ENCODE results near the gene ADAMTSL5.

ADAMTSL5 gene

DNA sequence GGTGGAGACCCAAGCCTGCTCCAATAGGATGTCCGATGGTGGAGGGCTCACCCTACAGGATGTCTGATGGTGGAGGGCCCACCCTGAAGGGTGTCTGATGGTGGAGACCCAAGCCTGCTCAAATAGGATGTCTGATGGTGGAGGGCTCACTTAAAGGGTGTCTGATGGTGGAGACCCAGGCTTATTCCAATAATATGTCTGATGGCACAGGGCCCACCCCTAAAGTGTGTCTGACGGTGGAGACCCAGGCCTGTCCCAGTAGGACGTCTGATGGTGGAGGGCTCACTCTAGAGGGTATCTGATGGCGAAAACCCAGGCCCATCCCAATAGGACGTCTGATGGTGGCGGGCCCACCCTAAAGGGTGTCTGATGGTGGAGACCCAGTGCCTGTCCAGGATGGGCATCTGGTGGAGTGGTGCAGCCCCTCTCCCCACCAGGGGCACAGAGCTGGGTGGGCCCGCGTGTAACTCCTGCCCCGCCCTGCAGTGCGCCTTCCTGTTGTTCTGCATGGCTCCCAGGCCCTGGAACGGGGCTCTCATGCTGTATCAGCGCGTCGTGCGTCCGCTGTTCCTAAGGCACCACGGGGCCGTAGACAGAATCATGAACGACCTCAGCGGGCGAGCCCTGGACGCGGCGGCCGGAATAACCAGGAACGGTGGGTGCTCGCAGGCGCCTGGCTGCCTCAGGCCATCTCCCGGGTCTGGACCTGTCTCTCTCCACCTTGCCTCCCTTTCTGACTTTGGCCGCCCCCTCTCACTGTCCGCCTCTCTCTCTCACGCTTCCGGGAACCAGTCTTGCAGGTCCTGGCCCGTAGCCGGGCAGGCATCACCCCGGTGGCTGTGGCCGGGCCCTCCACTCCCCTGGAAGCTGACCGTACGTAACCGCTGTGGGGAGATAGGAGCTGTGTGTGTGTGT is 16.8 kb downstream of the ADAMTSL5 start:
- DNase-seq, result no peak

DNA sequence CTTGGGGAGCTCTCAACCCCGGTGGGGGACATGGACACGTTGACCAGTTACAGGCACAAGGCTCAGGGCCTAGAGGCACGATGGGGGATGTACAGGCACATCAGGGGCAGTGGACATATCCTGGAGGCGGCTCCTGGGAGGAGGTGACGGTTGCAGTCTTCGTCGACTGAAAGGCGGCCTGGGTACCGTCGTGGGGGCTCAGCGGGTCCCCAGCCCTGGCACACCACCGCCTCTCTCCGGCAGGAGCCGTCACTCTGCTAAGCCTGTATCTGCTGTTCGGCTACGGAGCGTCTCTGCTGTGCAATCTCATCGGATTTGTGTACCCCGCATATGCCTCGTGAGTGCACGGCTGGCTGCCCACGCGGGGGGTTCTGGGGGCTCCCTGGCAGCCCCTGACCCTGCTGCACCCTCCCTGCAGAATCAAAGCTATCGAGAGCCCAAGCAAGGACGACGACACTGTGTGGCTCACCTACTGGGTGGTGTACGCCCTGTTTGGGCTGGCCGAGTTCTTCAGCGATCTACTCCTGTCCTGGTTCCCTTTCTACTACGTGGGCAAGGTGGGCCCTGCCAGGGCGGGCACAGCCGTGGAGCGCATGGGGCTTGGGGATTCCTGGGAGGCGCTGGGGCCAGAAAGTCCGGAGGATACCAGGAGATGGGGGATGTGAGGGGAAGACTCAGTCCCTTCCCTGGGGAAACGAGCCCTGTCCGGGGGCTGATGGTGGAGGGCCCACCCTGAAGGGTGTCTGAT is 17.6 kb downstream of the ADAMTSL5 start:
- DNase-seq, result no peak

DNA sequence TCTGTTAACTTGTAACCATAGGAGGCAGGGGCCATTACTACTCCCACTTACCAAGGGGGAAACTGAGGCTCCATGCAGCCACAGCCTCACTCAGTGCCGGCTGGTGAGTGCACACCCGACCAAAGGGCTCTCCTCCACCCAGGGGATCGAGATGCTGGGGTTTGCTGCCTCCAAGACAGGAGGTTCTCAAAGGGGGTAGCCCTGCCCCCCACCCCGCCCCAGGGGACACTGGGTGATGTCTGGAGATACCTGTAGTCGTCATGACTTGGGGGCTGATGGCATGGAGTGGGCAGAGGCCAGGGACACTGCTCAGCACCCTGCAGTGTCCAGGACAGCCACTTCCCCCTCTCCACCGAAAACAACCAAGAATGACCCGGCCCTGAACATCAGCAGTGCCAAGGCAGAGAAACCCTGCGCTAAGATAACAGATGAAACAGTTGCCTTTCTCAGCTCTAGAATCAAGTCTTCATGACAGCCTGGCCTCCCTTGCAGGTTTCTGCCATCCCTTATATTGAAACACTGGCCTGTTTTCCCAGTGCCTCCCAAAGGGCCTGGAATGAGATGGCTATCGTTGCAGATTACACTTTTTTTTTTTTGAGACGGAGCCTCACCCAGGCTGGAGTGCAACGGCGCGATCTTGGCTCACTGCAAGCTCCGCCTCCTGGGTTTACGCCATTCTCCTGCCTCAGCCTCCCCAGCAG is 18.6 kb downstream of the ADAMTSL5 start:
- DNase-seq, result no peak

DNA sequence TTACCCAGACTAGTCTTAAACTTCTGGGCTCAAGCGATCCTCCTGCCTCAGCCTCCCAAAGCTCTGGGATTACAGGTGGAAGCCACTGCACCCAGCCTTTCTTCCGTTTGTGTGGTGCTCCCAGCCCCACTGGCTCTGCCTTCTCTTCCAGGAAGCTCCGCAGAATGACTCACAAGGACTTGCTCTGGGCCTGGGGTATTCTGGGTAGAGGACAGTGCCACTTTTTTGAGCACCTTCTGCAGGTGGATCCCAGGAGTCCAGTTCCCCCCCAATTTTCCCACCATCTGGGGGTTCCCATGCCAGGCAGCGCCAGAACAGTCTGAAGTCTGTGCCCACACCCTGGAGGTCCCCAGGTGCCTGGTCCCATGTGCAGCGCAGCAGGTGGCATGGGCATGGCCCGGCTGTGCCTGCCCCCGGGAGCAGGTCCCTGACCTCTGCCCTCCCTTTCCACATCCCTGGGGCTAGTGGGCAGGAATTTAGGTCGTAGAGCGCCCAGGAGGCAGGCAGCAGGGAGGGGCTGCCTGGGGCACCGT is 20.3 kb downstream of the ADAMTSL5 start:
- DNase-seq, result no peak

DNA sequence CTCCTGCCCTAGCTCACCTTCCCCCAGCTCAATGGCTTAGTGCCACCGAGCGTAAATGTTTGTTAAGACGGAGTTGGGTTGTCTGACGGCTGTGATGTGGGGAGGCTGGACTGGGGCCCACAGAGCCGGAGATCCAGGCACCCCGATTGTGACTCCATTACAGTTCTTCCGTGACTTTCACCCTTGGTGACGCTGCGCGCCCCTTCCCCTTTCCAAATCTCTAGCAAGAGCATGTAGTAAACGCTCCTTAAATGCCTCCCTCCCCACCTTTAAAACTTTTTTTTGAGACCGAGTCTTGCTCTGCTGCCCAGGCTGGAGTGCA is 21.0 kb downstream of the ADAMTSL5 start:
- DNase-seq, result no peak

DNA sequence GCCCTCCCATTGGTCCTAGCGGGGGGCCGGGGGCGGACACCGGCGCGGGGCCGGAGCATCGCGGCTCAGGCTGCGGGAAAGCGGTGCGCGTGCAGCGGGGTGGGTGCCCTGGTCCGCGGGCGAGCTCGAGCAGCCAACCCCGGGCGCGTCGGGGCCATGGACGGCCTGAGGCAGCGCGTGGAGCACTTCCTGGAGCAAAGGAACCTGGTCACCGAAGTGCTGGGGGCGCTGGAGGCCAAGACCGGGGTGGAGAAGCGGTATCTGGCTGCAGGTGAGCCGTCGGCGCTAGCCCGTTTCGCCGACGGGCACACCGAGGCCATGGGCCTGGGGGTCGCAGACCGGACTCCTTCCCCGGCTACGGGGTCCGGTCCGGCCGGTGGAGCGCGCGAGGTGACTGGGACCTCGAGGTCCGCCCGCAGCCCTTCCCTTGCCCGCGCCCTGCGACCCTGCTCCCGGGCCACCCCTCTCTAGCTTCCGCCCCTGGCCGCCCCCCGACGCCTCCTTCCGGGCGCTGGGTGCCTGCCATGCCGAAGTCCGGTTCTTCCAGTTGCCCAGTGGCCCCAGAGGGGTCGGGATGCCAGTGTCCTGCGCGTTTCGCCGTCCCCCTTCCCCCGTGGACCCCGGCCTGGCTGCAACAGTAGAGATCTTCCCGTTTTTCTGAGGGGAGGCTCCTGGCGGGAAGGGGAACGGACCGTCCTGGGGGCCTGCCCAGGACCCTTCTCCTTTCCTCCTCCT is 21.5 kb downstream of the ADAMTSL5 start, which contains the start of gene REEP6:
TSS of gene REEP6 (plus strand) at position 68 of the 735 bp plus-strand sequence. CDS start at position 157, 89 bp downstream.
- DNase-seq, result no peak

DNA sequence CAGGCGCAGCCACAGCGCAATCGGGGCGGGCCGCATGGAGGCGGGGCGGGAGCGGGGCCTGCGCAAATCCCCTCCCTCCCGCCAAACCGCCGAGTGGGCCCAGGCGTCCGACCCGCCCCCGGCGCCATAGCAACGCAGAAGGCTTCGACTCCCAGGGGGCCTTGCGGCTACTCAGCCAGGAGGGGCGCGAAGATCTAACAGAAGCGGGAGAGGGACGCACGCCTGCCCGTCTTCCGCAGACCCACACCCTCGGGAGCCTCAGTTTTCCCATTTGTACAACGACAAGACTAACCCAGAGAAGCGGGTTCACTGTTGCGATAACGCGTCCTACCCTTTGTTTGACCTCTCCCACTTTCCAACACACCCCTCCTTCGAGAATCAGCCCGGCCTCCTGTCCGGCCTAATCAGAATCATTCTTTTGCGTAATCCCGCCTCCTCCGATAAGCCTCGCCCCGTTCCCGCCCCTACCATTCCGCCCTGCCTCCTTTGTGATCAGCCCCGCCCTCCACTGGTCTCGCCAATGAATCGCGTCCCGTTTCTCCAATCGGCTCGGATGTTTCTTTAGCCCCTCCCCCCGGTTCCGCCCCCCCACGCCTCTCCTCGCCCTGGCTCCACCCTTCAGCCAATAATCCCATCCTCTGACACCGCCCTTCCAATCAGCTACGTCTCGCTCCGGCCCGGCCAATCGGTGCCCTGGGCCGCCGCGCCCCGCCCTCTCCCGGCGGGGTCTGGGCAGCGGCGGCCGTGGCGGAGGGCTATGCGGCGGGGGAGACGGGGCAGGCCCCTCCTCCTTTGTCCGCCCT is 22.3 kb downstream of the ADAMTSL5 start, which contains the start of gene PCSK4:
TSS of gene PCSK4 (minus strand) at position 40 of the 803 bp plus-strand sequence. CDS start at position 36, 4 bp downstream.
- peak; percentile 99 for DNase-seq

DNA sequence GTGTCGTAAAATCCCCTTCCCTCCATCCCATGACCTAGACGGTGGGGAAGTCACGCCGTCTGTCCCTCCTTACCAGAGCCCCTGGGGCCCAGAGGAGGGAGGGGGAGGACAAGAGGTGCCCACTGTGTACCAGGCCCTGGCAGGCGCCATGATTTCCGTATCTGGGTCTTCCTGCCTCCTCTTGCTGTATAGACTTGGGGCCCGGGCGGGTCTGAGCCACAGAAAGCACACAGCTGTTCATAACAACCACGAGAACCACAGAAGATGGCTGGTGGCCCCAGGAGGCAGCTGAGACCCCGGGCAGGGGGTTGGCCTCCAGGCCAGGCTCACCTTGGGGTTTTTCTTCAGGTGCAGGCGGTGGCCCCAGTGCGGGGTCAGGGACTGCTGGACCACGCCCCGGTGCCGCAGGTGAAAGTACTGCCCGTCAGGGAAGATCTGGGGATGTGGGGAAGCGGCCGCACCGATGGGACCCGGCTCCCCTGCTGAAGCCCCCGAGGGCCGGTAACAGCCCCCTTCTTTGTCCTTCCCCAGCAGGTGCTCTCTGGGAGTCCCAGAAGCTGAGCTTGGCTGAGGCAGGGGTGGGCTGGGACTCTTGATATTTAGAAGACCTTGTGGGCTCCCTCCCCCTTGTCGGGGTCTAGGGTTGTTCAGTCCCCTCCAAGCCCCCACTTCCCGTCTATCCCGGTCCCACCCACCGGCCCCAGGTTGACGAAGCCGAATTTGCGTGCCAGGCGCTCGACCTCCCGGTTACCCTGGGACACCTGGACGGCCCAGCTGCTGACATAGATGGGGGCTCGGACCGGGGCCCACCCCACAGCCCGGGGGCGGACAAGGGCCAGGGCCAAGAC is 23.1 kb downstream of the ADAMTSL5 start:
- no peak for DNase-seq

DNA sequence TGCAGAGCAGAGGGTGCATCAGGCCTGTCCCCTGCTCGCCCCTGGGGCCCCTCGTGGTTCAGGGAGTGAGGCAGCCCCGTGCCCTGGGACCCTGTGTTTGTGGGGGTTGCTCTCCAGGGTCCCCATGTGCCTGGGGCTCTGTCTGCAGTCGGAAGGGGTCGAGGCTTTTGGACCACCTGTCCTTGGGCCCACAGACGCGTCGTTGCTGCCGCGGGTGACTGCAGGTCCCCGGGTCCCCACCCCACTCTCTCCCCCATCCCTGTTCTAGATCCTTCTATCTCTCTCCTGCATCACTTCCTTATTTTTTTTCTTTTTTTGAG is 24.6 kb downstream of the ADAMTSL5 start:
- no peak for DNase-seq

DNA sequence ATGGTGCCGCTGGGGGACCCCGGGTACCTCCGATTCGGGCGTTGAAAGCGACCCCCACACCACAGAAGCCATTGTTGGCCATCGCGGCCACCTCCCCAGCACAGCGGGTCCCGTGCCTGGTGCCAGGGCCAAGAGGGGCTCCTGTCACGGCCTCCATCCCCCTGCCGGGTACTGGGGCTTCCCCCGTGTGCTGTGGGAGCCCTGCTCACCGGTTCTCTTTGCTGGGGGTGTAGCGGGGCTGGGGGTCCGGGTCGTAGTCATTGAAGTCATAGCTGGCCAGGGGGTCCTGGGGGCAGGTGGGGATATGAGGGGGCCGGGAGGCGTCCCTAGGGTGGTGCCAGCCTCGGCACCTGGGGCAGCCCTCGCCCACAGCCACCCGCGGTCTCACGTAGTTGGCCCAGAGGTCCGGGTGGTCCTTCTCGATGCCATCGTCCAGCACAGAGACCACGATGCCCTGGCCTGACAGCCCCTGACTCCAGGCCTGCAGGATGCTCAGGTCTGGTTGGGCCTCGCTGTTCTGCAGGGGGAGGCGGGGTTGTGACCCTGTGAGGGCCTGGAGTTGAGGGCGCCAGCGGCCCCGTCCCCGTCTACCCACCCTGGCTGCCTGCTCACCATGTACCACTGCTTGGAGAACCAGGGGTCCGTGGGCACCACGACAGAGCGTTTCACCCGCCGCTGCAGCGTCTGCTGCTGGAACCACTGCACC is 25.1 kb downstream of the ADAMTSL5 start:
- DNase-seq, result no peak

DNA sequence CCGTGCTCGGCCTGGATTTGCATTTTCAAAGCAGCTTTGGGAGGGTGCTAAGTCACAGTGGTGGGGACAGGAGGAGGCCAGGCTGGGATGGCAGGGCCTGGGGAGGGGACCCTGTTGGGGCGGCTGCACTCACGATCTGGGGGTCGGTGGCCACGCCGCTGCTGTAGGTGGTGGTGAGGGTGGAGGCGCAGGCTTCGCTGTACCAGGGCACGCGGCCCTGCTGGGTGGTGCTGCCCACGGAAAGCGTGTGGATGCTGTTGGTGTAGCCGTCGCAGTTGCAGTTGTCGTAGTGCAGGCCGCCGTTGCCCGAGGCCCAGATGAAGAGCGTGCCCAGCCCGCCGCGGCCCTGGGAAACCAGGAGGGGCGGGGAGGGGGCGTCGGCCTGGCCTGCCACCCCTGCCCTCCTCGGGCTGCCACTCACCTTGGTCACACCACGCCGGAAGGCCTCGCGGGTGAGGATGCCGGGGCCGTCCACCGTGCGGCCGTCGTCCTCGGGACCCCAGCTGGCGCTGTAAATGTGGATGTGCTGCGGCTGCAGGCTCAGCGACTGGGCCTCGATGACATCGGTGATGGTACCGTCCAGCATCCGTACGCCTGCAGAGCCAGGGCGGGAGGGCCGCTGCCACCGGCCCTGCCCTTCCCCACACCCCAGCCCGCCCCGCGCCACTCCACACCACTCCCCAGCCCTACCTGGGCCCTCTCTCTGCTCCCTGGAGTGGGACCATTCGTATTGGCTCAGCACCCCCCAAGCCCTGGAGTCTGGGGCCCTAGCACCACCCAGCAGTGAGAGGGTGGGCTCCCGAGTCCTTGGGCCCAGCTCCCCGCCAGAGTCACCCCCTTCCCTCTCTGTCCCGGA is 25.9 kb downstream of the ADAMTSL5 start:
- DNase-seq, result no peak

DNA sequence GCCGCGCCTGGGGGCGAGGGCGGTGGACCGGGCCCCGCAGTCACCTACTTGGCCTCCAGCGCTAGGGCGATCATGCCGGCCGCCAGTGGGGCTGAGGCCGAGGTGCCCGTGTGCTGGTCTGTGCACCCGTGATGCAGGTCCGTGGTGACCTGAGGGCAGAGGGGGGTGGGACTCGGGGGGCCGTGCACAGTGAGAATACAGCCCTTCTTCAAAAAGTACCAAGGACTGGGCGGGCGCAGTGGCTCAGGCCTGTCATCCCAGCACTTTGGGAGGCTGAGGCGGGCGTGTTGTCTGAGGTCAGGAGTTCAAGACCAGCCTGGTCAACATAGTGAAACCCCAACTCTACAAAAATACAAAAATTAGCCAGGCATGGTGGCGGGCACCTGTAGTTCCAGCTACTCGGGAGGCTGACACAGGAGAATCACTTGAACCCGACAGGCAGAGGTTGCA is 28.8 kb downstream of the ADAMTSL5 start:
- no peak for DNase-seq

DNA sequence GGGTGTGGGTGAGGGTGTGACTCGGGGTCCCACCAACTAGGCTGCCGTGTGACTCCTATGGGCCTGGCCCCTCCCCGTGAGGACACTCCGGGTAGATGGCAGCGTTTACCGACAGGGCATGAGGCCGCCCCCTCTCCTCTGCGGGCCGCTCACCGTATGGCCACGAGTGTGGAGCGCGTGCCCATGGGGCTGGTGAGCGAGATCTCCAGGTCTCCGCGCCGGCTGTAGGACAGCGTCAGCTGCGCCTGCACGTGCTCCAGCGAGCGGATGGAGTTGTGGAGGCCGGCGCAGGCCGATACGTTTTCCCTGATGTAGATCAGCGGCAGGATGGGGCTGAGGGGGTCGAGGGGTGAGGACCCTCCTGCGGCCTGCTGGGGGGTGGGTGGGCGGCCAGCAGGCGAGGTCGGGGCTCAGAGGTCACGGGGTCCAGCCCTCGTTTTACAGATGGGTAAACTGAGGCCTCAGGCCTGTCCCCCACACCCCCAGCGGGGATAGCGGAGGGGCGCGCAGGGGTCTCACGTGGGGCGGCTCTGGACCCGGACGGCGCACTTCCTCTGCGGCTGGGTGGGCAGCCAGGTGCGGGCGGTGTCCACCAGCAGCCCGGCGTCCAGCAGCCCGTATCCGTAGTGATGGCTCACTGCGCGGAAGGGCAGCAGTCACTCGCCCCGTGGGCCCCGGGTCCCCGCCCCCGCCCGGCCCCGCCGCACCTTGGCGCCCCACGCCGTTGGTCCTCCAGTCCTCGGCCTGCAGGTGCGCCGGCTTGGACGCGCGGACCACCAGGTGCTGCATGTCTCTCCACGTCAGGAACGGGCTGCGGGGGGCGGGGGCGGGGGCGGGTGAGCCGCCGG is 29.5 kb downstream of the ADAMTSL5 start:
- no peak for DNase-seq

DNA sequence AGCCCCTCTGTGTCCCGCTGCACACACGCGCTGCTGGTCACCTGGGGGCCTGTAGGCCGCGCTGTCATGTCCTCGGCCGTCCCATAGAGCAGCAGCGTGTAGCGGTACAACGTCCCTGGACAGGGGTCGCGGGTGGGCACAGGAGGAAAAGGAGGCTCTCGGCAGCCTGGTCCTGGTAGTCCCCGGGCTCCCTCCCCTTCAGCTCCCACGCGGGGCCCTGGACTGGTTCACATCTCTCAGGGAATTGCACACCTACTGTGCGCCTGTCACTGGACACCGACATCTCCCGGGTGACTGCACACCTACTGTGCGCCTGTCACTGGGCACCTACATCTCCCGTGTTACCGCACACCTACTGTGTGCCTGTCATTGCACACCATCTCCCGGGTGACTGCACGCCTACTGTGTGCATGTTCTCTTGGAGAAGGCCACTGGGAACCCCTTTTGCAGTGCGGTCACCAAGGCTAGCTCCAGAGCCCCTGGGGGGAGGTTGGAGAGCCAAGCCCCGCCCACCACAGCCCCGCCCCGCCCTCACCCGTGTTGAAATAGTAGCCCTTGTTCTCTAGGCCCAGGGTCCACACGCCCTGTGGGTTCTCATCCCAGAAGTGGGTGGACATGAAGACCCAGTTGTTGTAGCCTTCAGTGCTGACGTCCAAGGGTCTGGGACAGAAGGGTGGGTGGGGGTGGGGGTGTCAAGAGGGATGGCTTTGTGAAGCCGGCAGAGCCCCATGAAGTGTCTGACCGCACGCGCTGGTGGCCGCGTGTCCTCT is 30.3 kb downstream of the ADAMTSL5 start:
- no peak for DNase-seq

DNA sequence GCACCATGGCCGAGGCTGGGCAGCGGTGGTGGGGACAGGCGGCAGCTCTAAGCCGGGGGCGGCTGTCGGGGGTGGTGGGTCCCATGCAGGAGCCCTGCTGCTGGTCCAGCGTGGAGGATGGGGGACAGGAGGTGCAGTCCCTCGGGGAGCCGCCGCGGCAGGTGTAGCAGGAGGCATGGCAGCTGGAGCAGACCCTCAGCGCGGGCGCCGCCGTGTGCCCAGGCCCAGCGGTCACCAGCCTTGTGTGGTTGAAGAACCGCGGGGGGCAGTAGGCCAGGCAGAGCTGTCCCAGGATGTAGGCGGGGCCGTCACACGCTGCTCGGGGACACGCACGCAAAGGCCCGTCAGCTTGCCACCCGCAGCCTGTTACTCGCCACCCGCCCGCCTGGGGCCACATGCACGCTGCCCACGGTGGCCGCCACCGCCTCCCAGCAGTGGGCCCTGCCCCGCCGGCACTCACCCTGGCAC is 30.9 kb downstream of the ADAMTSL5 start:
- DNase-seq, result no peak

DNA sequence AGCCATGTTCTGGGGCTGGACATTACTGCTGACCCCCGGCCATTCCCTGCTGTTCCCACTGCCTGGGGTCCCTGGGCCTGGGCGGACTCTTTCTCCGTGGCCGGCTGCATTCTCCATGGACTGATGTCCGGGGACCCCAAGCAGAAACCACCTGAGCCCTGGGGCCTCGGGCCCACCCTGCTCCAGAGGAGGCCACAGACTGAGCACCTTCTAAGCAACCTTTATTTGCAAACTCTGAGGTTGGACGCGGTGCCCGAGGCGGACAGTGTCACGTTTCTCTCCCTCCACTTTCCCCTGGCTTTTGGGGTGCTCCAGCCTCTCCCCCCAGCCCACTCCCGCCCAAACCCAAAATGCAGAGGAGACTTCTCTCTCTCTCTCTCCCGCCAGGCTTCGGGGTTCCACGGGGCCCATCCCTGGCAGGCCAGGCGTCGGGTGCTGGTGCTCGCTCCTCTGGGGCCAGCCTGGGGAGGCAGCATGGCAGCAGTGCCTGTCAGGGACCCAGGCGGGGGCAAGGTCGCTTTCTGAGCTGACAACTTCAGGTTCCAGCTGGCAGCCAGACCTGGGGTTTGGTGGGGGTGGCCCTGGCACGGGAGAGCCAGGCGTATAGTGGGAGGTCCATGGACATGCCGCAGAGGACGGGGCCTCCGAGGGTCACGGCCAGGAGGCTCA is 31.5 kb downstream of the ADAMTSL5 start:
- no peak for DNase-seq

Data from inflammatory macrophage (primary cell).